ENCODE data around the gene MAMDC4.

GRCh38 chr9:136856541-136857141 lies 4.5 kb downstream of the MAMDC4 start:
- no peak for TF ChIP-seq CTCF (IDR thresholded peaks at IDR 0.05)
- TF ChIP-seq POLR2A (IDR thresholded peaks at IDR 0.05): no peak

Data from prostate gland (tissue), 2 donors.